SU-DHL-6 (cell line): Measurements from ENCODE around the gene SUPT6H.

Experiments used
- EZH2phosphoT487 ChIP-seq: fragments of 200-600 bp; sonication (generic), shearing (Covaris generic); conservative IDR thresholded peaks from 2 replicates; pipeline ENCODE4 v1.6.1; 2018; ENCODE audit warnings: mild to moderate bottlenecking, antibody characterized with exemption, low read length, moderate library complexity, mixed read lengths
- TF ChIP-seq, protein P1 (sequence below): fragments of 200-600 bp; sonication (generic); IDR thresholded peaks from one replicate; pipeline ENCODE4 v1.5.1; 2017; ENCODE audit warnings: antibody characterized with exemption, mild to moderate bottlenecking, low read length, moderate library complexity; ENCODE audit not compliant: insufficient read depth, poor library complexity, severe bottlenecking

GRCh38 chr17:28613931-28614381, 48.0 kb upstream of the SUPT6H start, which contains the start of gene RSKR:
- TF ChIP-seq, protein P1, sequence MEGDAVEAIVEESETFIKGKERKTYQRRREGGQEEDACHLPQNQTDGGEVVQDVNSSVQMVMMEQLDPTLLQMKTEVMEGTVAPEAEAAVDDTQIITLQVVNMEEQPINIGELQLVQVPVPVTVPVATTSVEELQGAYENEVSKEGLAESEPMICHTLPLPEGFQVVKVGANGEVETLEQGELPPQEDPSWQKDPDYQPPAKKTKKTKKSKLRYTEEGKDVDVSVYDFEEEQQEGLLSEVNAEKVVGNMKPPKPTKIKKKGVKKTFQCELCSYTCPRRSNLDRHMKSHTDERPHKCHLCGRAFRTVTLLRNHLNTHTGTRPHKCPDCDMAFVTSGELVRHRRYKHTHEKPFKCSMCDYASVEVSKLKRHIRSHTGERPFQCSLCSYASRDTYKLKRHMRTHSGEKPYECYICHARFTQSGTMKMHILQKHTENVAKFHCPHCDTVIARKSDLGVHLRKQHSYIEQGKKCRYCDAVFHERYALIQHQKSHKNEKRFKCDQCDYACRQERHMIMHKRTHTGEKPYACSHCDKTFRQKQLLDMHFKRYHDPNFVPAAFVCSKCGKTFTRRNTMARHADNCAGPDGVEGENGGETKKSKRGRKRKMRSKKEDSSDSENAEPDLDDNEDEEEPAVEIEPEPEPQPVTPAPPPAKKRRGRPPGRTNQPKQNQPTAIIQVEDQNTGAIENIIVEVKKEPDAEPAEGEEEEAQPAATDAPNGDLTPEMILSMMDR = no peak
- TF ChIP-seq EZH2phosphoT487 = no peak
